Sigmoid colon (tissue), 7 donors: ENCODE results near the gene RASD2. TPM values are rescaled to one million over a fixed set of nuclear protein-coding genes. Genes with fewer than 3 reads are reported as not detected.

Experiments
- DNase-seq: peaks from one replicate; pipeline ENCODE4 v3.0.0-alpha.2; 2019
- H3K27ac ChIP-seq, 4 donors: fragments of 200-600 bp; sonication (generic); one replicate each; pipeline ENCODE4 v1.5.1; 2016 to 2019; ENCODE audit warnings: mild to moderate bottlenecking in 1 of 4
- H3K27me3 ChIP-seq, 3 donors: fragments of 200-600 bp; sonication (generic); one replicate each; pipeline ENCODE4 v1.5.1; 2019; ENCODE audit warnings: mild to moderate bottlenecking in 1 of 3
- H3K36me3 ChIP-seq, 4 donors: fragments of 200-600 bp; sonication (generic); one replicate each; pipeline ENCODE4 v1.5.1; 2016 to 2019
- H3K4me1 ChIP-seq, 4 donors: fragments of 200-600 bp; sonication (generic); one replicate each; pipeline ENCODE4 v1.5.1; 2017 to 2019
- H3K4me3 ChIP-seq, 4 donors: fragments of 200-600 bp; sonication (generic); one replicate each; pipeline ENCODE4 v1.5.1; 2017 to 2019; ENCODE audit warnings: mild to moderate bottlenecking in 2 of 4, moderate library complexity in 1 of 4
- H3K9me3 ChIP-seq, 4 donors: fragments of 200-600 bp in 3 of 4; sonication (generic) in 3 of 4; one replicate each; pipeline versions ENCODE4 v1.5.1 to v1.6.1; 2013 to 2019
- EP300 ChIP-seq, 4 donors: sonication (generic); formaldehyde crosslinking; IDR thresholded peaks; one replicate each; pipeline ENCODE4 v1.6.1; 2017; ENCODE audit warnings: antibody characterized with exemption in 4 of 4
- POLR2A ChIP-seq, 2 donors: fragments of 450-650 bp; IDR thresholded peaks; one replicate each; pipeline ENCODE4 v1.6.1; 2016; ENCODE audit warnings: antibody characterized with exemption in 2 of 2, mild to moderate bottlenecking in 2 of 2, moderate library complexity in 2 of 2
- POLR2AphosphoS5 ChIP-seq, 4 donors: sonication (generic); formaldehyde crosslinking; IDR thresholded peaks; one replicate each; pipeline ENCODE4 v1.6.1; 2017; ENCODE audit warnings: antibody characterized with exemption in 4 of 4
- WGBS, 2 donors: extraction: QIAGEN DNeasy Blood & Tissue Kit; methylation state at CpG; one replicate each; pipeline ENCODE4 v1.1.7; 2013; 5-methylcytosine and 5-hydroxymethylcytosine counted together
- intact Hi-C: fragments of 100-400 bp; cut with DNase I; formaldehyde crosslinking; loops from one replicate; pipeline ENCODE4 v1.15.1; 2023
- polyA plus RNA-seq, 3 donors: library from polyadenylated mRNA; stranded (reverse); fragments of 200-250 nt; gene quantifications; one replicate each; pipeline ENCODE4 v1.2.3, GENCODE V29; 2013
- total RNA-seq, 4 donors: library from RNA; depleted of rRNA; stranded (reverse); fragments of >200 nt; gene quantifications; one replicate each; pipeline ENCODE4 v1.1.0, GENCODE V29; 2016
- TF ChIP-seq, protein P1 (sequence below), 4 experiments: fragments of 450-650 bp in 3 of 4; fragments of 200-600 bp in 1 of 4; IDR thresholded peaks; one replicate each; pipeline ENCODE4 v1.5.1; 2016 to 2019; ENCODE audit warnings: antibody characterized with exemption in 4 of 4, mild to moderate bottlenecking in 3 of 4, moderate library complexity in 2 of 4
- donor health status: healthy with polysubstance abuse.
- donor health status: Bipolar disorder and iron deficiency.
- donor health status: healthy.

RASD2 gene
- total and polyA plus RNA-seq, 7 donors: 6.6 to 22.8 (median 12.0) TPM

DNA sequence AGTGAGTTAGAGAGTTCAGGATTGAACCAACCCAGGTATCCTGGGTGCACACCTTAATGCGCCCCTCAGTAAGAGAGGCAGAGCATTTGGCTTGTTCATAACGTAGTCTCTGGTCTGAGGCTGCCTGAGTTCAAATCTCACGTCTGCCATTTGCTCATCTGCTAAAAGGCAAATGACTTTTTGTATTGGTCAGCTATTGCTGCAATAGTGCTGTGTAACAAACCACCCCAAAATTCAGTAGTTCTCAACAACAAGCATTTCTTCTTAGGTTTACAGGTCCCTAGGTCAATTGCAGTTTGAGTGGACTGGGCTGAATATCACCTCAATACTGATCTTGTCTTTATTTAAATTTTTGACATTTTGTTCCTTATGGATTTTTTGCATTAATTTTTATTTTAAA, 18.1 kb downstream of the RASD2 start:
- Histone ChIP-seq H3K4me3 (no peak overlapping the region), H3K27ac (no peak overlapping the region), H3K36me3 (peaks cover 0 to 1% (median 0%) of the 10 kb centered on the region in 4 donors), H3K4me1 (peaks cover 0 to 11% (median 10%) of the 10 kb centered on the region in 4 donors), H3K9me3 (no peaks in the 10 kb centered on the region), H3K27me3 (no peaks in the 10 kb centered on the region)
- WGBS, 2 donors: 94 to 95% methylated on average over 3 of the region's 3 CpGs
- no peak for DNase-seq
- no peak for TF ChIP-seq EP300 (IDR thresholded peaks at IDR 0.05)
- TF ChIP-seq, protein P1, sequence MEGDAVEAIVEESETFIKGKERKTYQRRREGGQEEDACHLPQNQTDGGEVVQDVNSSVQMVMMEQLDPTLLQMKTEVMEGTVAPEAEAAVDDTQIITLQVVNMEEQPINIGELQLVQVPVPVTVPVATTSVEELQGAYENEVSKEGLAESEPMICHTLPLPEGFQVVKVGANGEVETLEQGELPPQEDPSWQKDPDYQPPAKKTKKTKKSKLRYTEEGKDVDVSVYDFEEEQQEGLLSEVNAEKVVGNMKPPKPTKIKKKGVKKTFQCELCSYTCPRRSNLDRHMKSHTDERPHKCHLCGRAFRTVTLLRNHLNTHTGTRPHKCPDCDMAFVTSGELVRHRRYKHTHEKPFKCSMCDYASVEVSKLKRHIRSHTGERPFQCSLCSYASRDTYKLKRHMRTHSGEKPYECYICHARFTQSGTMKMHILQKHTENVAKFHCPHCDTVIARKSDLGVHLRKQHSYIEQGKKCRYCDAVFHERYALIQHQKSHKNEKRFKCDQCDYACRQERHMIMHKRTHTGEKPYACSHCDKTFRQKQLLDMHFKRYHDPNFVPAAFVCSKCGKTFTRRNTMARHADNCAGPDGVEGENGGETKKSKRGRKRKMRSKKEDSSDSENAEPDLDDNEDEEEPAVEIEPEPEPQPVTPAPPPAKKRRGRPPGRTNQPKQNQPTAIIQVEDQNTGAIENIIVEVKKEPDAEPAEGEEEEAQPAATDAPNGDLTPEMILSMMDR (IDR thresholded peaks at IDR 0.05): no peak
- TF ChIP-seq POLR2AphosphoS5 (IDR thresholded peaks at IDR 0.05): no peak
- no peak for TF ChIP-seq POLR2A (IDR thresholded peaks at IDR 0.05)
- intact Hi-C loops: no loop called here

DNA sequence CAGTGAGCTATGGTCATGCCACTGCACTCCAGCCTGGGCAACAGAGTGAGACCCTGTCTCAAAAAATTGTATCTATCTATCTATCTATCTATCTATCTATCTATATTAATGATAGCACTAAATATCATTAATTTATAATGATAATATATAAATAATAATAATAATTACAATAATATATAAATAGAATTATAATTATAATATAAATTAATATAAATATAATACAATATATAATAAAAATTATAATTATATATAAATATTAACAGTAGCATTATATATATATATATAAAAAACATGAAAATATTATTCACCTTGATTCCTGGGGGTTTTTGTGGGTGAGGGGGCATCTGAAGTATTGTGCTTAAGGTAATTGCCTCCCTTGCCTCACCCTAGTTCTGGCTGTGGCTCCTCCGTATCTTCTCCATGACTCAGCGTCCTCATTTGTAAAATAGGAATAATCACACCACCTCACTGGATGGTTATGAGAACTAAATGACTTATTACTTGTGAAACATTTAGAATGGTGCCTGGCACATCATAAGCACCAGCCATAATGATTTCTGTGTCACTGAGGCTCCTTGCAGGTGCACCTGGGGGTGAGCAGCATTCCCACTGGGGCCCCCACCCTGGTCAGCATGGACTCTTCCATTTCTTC, 18.8 kb downstream of the RASD2 start:
- no peaks in the 10 kb centered on the region for H3K36me3 ChIP-seq
- H3K9me3 ChIP-seq: no peaks in the 10 kb centered on the region
- H3K4me1 ChIP-seq: peaks cover 0 to 18% (median 14%) of the 10 kb centered on the region in 4 donors
- no peak for DNase-seq
- intact Hi-C loops: no loop called here
- no peaks in the 10 kb centered on the region for H3K27me3 ChIP-seq
- no peak overlapping the region for H3K27ac ChIP-seq
- no peak overlapping the region for H3K4me3 ChIP-seq
- WGBS, 2 donors: 72 to 93% methylated on average over 2 of the region's 2 CpGs
- no peak for TF ChIP-seq POLR2A (IDR thresholded peaks at IDR 0.05)
- TF ChIP-seq POLR2AphosphoS5 (IDR thresholded peaks at IDR 0.05): no peak
- TF ChIP-seq, protein P1 (IDR thresholded peaks at IDR 0.05): no peak
- TF ChIP-seq EP300 (IDR thresholded peaks at IDR 0.05): no peak

DNA sequence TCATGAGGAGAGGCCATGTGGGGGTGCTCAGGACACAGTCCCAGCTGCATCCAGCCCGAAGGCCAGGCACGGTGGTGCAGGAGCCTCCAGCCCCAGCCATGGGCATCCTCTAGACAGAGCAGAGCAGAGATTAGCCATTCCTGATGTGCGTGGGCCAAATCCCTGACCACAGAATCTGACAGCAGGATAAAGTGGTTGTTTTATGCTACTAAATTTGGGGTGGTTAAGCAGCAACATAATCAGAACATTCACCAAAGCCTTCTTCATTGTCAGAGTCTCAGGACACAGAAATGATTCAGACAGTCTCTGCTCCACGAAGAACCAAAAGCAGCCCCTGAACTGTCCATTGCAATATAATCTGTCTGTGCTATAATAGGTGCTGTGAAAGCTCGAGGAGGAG, 19.7 kb downstream of the RASD2 start:
- TF ChIP-seq EP300 (IDR thresholded peaks at IDR 0.05) (no peak), POLR2A (IDR thresholded peaks at IDR 0.05) (no peak), POLR2AphosphoS5 (IDR thresholded peaks at IDR 0.05) (no peak)
- TF ChIP-seq, protein P1 (IDR thresholded peaks at IDR 0.05): no peak
- Histone ChIP-seq H3K9me3 (no peaks in the 10 kb centered on the region), H3K4me1 (peaks cover 0 to 24% (median 19%) of the 10 kb centered on the region in 4 donors), H3K27me3 (no peaks in the 10 kb centered on the region), H3K36me3 (no peaks in the 10 kb centered on the region), H3K4me3 (no peak overlapping the region), H3K27ac (no peak overlapping the region)
- WGBS, 2 donors: 57 to 71% methylated on average over 5 of the region's 5 CpGs
- DNase-seq: no peak
- intact Hi-C loops: no loop called here

DNA sequence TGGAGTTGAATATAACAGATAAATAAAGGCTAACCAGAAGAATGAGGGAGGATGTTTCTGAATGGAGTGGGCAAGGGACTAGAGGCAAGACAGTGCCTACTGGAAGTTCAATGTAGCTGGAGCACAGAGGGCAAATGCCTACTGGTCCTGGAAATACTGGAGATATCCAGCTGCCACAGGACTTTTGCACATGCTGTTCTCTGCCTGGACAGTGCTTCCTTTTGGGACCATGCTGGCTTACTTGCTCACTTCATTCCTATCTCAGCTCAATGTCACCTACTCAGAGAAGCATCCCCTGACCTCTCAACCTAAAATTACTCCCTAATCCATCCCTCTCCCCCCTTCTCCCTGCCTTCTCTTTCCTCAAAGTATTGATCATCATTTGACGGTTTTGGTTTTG, 20.2 kb downstream of the RASD2 start:
- 76 to 97% methylated on average over 1 of the region's 1 CpG for WGBS, 2 donors
- intact Hi-C loops: no loop called here
- no peak overlapping the region for H3K27ac ChIP-seq
- no peaks in the 10 kb centered on the region for H3K27me3 ChIP-seq
- TF ChIP-seq POLR2A (IDR thresholded peaks at IDR 0.05): no peak
- TF ChIP-seq, protein P1 (IDR thresholded peaks at IDR 0.05): no peak
- TF ChIP-seq POLR2AphosphoS5 (IDR thresholded peaks at IDR 0.05): no peak
- TF ChIP-seq EP300 (IDR thresholded peaks at IDR 0.05): no peak
- H3K4me1 ChIP-seq: peaks cover 0 to 24% (median 19%) of the 10 kb centered on the region in 4 donors
- DNase-seq: no peak
- H3K4me3 ChIP-seq: no peak overlapping the region
- no peaks in the 10 kb centered on the region for H3K9me3 ChIP-seq
- no peaks in the 10 kb centered on the region for H3K36me3 ChIP-seq
